HG02970 (cell line): ENCODE data around the gene CDKN1A.
"Not testable (repeated sequence)": the region's sequence is repeated elsewhere in the genome, so short reads cannot be mapped to it uniquely, and the experiment has no call there.

Experiments
- ATAC-seq: cut with Tn5 transposase; IDR thresholded peaks from one replicate; pipeline ENCODE4 v1.9.1; 2021; ENCODE audit warnings: mild to moderate bottlenecking, moderate library complexity, moderate number of reproducible peaks; ENCODE audit not compliant: unreplicated experiment, low FRiP score

The CDKN1A gene

DNA sequence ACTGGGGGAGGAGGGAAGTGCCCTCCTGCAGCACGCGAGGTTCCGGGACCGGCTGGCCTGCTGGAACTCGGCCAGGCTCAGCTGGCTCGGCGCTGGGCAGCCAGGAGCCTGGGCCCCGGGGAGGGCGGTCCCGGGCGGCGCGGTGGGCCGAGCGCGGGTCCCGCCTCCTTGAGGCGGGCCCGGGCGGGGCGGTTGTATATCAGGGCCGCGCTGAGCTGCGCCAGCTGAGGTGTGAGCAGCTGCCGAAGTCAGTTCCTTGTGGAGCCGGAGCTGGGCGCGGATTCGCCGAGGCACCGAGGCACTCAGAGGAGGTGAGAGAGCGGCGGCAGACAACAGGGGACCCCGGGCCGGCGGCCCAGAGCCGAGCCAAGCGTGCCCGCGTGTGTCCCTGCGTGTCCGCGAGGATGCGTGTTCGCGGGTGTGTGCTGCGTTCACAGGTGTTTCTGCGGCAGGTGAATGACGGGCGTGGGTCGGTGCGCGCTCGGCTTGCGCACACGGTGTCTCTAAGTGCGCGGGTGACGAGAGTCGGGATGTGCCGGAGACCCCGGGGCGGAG is at the start of gene CDKN1A:
Gene CDKN1A (plus strand): TSS at position 227 of the 555 bp plus-strand sequence. CDS start 5,388 bp downstream, outside the sequence.
- ATAC-seq = peak; percentile 40

DNA sequence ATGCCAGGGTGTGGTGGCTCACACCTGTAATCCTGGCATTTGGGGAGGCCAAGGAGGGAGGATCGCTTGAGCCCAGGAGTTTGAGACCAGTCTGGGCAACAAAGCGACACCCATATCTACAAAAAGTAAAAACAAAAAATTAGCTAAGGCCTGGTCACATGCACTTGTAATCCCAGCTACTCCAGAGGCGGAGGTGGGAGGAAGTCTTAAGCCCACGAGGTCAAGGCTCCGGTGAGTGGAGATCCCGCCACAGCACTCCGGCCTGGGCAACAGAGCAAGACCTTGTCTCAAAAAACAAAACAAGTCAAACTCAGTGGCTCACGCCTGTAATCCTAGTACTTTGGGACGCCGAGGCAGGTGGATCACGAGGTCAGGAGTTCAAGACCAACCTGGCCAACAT is 48.7 kb upstream of the CDKN1A start:
- ATAC-seq = no peak

DNA sequence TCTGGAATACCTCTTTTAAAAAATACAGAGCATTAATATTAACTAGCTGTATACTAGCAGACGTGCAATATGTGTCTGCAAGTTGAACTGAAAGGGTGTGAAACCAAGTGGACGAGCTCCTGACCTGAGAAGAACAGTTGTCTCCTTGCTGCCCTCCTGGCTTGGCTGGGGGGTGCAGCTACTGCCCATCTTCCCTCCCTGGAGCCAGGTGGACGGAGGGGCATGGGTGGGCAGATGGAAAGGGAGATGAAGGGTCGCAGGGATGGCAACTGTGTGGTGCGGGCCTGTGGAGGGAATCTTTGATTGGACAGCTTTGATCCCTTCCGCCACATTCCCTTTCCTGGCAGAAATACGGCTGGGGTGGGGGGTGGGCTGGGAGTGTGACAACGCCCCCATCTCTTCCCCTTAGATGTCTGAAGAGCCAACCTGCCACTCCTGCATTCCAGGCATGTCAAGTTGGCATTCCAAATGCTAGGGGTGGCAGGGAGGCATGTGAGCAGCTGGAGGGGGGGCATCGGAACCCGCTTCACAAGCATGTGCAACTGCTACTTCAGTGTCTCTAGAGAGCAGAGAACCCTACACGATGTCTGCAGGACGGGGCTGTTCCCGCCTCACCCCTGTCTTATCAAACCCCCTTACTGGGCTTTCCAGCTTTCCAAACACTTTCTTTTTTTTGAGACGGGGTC is 47.0 kb upstream of the CDKN1A start:
- ATAC-seq = no peak

DNA sequence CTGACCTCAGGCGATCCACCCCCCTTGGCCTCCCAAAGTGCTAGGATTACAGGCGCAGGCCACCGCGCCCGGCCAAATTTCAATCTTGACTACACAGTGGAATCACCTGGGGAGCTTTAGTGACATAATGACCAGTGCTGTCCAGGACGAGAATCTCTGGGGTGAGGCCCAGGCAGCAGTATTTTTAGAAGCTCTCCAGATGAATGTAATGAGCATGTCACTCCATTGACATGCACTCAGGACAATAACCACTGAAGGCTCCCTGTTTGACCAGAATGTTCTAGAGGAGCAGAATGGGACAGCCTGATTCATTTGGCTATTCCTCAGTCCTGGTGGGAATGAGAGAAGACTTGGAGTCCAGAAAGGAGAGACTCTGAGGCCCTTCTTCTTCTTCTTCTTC is 45.1 kb upstream of the CDKN1A start:
- no peak for ATAC-seq

DNA sequence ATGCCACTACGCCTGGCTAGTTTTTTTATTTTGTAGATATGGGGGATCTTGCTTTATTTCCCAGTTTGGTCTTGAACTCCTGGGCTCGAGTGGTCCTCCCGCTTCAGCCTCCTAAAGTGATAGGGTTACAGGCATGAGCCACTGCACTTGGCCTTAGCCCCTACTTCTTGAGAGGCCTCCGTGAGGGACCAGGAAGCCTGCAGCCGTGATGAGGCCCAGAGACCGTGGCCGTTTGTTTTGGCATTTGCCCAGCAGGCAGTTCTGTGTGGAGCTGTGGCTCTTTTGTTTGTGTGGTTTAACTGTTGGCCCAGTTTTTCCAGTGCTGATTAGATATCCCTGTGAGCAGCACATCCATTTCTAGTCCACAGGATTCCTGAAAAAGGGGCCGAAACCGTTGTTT is 44.6 kb upstream of the CDKN1A start:
- ATAC-seq = no peak

DNA sequence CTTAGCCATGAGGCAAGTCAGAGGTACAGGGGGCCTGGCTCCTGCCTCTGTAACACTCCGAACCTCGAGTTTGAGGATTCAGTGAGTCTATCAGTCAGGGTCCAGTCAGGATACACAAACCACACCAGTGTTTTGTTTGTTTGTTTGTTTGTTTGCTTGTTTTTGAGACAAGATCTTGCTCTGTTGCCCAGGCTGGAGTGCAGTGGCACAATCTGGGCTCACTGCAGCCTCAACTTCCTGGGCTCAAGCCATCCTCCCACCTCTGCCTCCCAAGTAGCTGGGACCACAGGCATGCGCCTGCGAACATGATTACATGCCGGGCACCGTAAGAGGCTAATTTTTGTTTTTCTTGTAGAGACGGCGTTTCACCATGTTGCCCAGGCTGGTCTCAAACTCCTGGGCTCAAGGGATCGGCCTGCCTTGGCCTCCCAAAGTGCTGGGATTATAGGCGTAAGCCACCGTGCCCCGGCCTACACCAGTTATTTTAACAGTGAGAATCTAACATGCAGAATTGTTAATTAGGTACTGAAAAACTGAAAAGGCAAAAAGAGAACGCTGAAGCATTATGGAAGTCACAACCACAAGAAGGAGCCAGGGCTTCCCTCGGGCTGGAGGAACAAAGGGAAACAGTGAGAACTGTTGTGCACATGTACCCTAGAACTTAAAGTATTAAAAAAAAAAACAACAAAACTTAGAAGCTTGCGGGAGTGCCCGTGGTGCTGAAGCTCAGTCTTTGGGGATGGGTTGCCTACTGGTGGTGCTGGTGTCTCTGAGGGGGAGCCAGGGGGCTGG is 44.0 kb upstream of the CDKN1A start:
- no peak for ATAC-seq

DNA sequence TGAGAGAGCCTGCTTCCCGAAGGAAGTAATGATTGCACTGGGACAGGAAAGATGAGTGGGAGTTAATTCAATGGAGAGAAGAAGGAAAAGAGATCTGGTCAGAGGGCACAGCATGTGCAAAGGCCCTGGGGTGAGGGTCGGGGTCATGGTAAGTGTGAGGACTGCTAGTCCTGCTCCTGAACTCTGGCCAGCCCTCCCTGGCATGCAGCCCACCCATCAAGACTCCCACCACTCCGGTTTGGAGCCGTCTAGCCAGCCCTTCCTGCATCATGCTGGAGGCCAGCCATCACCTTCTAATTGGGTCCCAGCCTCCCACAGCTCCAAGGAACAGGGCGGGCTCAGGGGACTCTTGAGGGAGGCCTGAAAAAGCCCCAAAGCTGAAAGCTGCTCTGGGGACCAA is 42.2 kb upstream of the CDKN1A start:
- ATAC-seq = no peak

DNA sequence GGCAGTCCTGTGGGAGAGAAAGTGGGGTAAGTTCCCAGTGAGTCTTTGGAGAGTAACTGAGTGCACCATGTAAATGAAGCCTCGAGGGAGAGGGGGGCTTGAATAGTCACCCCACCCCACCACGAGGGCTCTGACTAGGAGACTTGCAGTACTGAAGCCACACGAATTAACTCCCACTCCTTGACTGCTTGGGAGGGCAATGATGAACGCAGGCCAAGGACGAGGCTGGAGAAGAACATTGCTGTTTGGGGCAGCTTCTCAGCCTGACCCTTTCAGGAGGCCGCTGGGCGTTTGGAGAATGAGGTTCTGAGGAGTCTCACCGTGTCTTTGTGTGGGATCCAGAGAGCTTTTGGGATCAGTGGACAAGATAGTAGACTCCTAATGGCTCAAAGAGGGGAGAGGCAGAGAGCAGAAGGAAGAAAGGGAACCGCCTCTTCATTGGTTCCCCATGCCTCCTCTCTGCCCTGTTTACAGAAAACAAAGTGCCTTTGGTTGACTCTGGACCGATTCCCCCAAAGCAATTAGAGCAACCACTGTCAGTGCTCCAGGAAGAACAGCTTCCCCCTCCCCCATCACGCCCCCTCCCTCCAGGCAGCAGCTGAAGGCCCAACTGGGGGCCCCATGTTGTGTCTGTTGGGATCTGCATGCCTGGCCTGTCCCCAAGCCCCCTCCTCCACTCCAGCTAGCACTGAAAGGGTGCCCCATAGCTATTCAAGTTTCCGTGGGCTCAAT is 41.7 kb upstream of the CDKN1A start:
- ATAC-seq = no peak

DNA sequence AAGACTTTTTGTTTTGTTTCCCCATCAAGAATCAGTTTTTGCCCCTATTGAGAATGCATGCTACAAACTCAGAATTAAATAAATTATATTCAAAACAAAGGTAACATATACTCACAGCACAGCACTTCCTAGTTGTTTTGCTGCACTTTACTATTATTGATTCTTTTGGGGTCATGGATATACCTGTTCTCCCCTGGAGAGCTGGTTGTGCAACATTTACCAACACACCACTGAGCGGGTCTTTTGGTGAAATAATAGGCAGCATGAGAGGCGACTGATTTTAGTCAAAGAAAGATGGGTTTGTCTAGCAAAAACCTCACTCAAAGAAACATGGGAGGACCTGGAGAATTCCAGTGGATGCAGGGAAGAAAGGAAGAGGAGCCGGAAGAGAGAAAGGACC is 39.9 kb upstream of the CDKN1A start:
- no peak for ATAC-seq

DNA sequence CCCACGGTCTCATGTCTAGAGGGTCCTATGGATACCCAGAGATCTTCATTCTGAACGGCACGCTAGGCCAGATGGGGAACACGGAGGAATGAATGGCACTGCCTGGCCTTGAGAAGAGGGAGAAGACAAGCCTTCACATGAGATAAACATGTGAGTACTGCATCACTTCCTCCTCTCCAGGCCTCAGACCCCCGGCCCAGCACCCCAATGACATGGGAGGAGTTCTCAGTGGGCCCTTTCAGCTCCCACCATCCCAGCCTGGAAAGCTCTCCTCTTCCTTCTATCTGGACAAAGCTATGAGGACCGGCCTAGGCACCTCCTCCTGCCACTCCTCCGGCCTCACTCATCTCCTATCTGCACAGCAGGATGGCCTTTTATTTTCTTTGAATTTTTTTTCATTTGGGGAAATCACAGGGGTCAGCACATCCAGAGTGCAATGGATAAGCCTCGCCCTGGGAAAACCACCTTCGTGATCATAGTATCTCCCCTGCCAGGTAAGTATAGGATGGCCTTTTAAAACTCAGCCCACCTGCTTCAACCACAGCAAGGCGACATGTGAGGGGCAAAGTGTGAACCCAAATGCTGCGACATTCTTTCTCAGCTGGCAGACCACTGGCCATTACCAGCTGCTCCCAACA is 39.2 kb upstream of the CDKN1A start:
- ATAC-seq = no peak

DNA sequence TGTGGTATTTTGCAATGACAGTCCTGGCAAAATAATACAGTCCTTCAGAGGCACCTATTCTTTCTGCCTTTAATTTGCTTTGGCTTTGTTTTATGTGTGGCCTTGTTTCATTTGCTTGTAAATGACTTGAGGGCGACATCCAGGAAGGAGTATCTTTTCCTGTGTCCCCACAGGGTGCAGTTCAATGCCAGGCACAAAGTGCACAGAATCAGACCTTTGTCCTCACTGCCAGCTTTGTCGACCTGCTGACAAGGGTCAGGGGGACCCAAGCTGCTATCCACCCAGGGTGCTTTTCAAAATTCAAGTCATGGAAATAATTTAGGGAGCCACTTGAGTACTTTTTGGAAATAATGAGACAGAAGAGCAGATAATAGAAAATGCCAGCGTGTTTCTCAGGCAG is 37.0 kb upstream of the CDKN1A start:
- ATAC-seq = no peak

DNA sequence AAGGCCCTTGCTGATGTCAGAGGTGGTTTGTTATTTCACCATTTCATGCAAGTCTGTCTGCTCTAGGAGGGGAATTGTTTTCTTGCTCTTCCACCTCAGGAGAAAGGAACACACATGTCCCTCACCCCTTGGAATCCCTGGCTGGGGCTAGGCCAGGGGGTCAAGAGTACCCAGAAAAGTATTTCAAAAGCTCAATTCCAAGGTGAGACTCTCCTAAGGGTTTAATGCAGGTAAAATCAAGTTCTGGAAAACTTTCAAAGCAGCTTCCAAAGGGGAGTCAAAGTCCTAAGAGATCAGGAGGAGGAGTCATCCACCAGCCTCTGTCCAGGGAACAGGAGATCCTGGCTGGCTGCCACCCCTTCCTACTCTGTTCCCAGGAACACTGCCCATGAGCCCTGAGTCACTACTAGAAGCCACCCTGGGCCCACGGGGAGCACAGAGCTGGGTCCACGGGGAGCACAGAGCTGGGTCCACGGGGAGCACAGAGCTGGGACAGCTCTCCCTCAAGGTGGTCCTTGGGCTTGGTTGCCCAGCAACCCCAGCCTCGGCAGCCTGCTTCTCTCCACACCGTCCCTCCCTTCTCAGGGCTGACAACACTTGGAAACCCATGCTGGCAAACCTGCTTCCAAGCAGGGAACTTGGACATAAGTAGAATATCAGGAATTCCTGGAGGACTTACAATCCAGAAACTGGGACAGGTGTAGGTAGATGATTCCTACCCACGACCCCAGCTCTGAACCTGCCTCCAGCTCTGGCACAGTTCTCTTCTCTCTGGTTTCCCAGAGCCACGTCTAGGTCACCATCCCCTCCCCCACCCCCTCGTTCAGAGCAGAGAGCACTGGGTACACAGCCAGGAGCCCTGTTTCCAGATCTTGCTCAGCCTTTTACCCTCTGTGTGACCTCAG is 35.3 kb upstream of the CDKN1A start:
- ATAC-seq = no peak

DNA sequence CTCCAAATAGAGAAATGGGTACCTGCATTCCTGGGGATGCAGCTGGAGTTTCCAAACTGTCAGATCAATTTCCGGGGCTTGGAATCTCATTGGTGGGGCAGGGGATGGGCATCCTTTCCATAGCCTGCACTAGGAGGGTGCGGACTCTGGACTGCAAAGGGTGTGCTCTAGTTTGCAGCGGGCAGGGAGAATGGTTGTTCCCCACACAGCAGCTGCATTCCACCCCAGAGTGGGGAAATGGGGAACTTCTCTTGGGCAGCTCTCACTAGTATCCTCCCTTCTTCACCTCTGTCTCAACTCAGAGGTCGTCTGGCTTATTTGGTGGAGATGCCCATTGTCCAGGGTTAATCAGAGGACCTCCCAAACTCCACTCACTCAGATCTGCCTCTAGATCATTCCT is 34.5 kb upstream of the CDKN1A start:
- no peak for ATAC-seq

DNA sequence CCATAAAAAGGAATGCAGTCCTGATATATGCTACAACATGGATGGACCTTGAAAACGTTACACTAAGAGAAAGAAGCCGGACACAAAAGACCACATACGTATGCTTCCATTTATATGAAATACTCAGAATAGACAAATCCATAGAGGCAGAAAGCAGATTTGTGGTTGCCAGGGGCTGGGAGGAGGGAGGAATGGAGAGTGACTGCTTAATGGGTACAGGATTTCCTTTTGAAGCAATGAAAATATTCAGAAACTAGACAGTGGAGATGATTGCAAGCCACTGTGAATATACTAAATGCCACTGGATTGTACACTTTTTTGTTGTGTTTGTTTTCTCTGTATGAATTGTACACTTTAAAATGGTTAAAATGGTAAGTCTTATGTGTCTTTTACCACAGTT is 29.4 kb upstream of the CDKN1A start:
- ATAC-seq = no peak

DNA sequence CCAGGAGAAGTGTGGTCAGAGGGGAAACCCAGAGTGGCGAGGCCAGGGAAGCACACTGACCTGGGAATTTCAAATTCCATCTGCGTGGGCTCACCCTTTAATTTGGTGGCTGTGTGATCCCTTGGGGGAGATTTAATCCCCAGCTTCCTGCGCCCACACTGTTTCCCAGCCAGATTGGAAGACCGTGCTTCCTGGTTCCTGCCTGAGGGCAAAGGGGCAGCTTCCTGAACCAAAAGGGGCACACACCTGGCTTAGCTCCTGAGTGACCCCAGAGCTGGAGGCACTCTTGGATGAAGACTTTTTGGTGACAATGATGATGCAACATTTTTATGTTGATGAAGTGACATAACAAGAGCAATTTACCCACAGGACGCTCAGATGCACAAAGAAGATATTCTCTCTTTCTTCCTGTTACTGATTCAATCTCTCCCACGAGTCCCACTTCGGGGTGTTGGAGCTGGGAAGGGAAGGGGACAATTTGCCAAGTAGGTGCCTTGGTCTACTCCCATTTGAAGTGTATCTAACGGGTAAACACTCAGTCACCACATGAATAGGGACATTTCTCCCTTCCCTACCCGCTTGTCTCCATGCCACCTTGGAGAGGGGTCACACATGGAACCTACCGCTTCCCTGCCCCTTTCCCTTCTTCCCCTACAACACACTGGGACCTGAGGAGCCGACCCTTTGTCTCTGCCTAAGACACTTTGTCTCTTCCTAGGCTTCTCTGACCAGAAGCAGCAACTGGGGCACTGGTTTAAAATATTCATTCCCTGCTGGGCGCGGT is 28.6 kb upstream of the CDKN1A start:
- ATAC-seq = no peak

DNA sequence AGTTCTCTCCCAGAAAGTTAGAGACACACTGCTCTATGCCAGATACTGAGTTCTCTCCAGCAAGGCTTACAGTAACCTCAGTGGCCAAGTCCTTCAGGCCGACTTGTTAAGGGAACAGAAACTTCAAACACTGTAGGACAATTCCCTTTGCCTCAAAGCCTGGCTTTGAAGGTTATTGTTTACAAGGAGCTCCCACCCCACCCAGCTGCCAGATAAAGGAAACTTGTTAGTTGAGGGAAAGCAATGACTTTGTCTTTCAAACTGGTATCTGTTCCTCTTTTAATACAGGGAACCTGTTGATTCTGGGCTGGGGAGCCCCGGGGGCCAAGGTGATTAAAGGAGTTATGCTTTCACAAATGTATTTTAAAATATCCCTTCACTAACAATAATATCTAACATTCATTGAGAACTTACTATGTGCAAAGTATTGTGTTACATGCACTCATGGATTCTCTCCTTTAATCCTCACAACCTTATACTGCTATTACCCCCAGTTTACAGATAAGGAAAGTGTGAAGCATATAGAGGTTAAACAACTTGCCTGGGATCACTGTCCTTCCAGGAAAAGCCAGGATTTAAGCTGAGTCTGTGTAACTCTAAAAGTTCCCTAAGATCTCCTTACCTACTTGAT is 27.6 kb upstream of the CDKN1A start:
- ATAC-seq = no peak

DNA sequence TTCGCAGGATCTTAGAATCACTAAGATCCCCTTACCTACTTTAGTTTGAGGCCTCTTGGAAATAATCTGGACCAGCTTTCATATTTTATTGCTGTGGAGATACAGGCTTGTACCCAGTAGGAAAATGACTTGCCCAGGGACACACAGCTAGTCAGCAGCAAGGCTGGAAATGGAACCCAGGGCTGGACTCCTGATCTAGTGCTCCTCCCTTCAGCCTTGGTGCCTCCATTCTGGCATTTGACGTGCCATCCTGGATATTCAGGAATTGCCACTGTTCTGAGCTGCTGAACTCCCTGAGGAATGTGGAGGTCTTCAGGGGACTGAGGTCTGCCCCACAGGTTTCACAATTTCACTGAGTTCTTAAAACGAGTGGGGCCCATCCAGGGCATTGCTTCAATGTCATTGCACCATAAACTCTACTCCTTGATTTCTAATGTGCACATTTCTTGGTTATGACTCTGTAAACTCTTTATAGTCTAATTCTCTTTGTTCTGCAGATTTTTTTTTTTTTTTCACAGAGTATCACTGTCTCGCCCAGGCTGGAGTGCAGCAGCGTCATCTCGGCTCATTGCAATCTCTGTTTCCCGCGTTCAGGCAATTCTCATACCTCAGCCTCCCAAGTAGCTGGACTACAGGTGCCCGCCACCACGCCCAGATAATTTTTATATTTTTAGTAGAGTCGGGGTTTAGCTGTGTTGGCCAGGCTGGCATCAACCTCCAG is 26.7 kb upstream of the CDKN1A start:
- ATAC-seq = no peak

DNA sequence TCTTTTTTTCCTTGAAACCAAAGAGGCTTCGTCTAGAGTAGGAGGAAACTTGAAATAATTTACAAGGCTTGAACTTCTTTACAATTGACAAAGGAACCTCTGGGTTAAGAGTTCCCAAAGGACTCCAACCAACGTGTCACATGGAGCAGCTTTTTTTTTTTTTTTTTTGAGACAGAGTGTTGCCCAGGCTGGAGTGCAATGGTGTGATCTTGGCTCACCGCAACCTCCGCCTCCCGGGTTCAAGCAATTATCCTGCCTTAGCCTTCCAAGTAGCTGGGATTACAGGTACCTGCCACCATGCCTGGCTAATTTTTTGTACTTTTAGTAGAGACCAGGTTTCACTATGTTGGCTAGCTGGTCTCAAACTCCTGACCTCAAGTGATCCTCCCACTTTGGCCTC is 24.0 kb upstream of the CDKN1A start:
- not testable (repeated sequence) for ATAC-seq
